H1 (cell line): Measurements from ENCODE around the gene FAAH2. TPM values are rescaled to one million over a fixed set of nuclear protein-coding genes. Genes with fewer than 3 reads are reported as not detected.

Experiments
- CTCF ChIA-PET: fragments of 300-600 bp; sonication (Branson Sonifier 250); formaldehyde crosslinking; loops from one replicate; lab custom pipeline; 2021; ENCODE audit not compliant: partially characterized antibody; lab: Charles Lee
- POLR2A ChIA-PET: fragments of 300-600 bp; sonication (Branson Sonifier 250); formaldehyde crosslinking; loops from one replicate; lab custom pipeline; 2021; ENCODE audit warnings: inconsistent platforms; ENCODE audit not compliant: partially characterized antibody; lab: Charles Lee
- DNase-seq, 2 experiments: peaks; one replicate each; pipeline versions ENCODE4 v3.0.0 to v3.0.0-alpha.2; 2010 to 2022; ENCODE audit warnings: low spot score in 2 of 2, low read depth in 1 of 2, mixed read lengths in 1 of 2
- FAIRE-seq: peaks from 2 replicates; lab custom pipeline; 2011; peaks lifted over from hg19 to GRCh38; lab: Jason Lieb, UNC
- H2AFZ ChIP-seq: 2 replicates; pipeline ENCODE4 v1.8.1; 2012; ENCODE audit warnings: low read length, inconsistent platforms
- H2AK5ac ChIP-seq: 2 replicates; pipeline ENCODE4 v1.6.1; 2013; ENCODE audit warnings: low read depth, low read length
- H2BK120ac ChIP-seq: replicated peaks from 2 replicates; pipeline ENCODE3; 2013; ENCODE audit warnings: low read depth, low read length, inconsistent platforms
- H2BK12ac ChIP-seq: 2 replicates; pipeline ENCODE4 v1.6.1; 2013; ENCODE audit warnings: low read depth, low read length
- H2BK15ac ChIP-seq: 2 replicates; pipeline ENCODE4 v1.6.1; 2013; ENCODE audit warnings: low read length
- H2BK20ac ChIP-seq: 2 replicates; pipeline ENCODE4 v1.6.1; 2013; ENCODE audit warnings: low read length
- H2BK5ac ChIP-seq: 2 replicates; pipeline ENCODE4 v1.6.1; 2013; ENCODE audit warnings: low read depth, low read length
- H3K14ac ChIP-seq: 2 replicates; pipeline ENCODE4 v1.6.1; 2013; ENCODE audit warnings: inconsistent platforms; ENCODE audit not compliant: insufficient read length
- H3K18ac ChIP-seq: 2 replicates; pipeline ENCODE4 v1.6.1; 2013; ENCODE audit warnings: low read length; ENCODE audit errors: extremely low read depth
- H3K23ac ChIP-seq: 2 replicates; pipeline ENCODE4 v1.6.1; 2013; ENCODE audit warnings: inconsistent platforms; ENCODE audit not compliant: insufficient read length
- H3K23me2 ChIP-seq: 2 replicates; pipeline ENCODE4 v1.6.1; 2013; ENCODE audit warnings: low read depth, low read length
- H3K27ac ChIP-seq: 2 replicates; pipeline ENCODE4 v1.6.1; 2011; ENCODE audit warnings: low read depth, low read length, inconsistent platforms
- H3K27me3 ChIP-seq, 4 experiments: replicated peaks in 1 of 4; 1 replicate in 1 of 4; 2 replicates in 3 of 4; pipeline versions ENCODE4 v1.6.1 to v1.8.1; 2011 to 2013; ENCODE audit warnings: low read length in 3 of 4, mild to moderate bottlenecking in 3 of 4, inconsistent platforms in 2 of 4, mixed read lengths in 2 of 4, moderate library complexity in 1 of 4; ENCODE audit not compliant: control insufficient read depth in 3 of 4, insufficient read depth in 3 of 4; ENCODE audit errors: extremely low read depth in 1 of 4
- H3K36me3 ChIP-seq, 4 experiments: 2 replicates each; pipeline versions ENCODE4 v1.6.1 to v1.8.1; 2011 to 2013; ENCODE audit warnings: mild to moderate bottlenecking in 4 of 4, low read length in 3 of 4, moderate library complexity in 2 of 4, control low read depth in 1 of 4, inconsistent platforms in 1 of 4; ENCODE audit not compliant: insufficient read depth in 4 of 4, control insufficient read depth in 2 of 4
- H3K4ac ChIP-seq: replicated peaks from 2 replicates; pipeline ENCODE3; 2013; ENCODE audit warnings: low read length, low read depth, mixed read lengths, inconsistent platforms; ENCODE audit not compliant: insufficient read length
- H3K4me1 ChIP-seq, 4 experiments: replicated peaks in 1 of 4; 1 replicate in 1 of 4; 2 replicates in 3 of 4; pipeline versions ENCODE4 v1.6.1 to v1.8.1; 2011 to 2013; ENCODE audit warnings: low read length in 3 of 4, inconsistent platforms in 2 of 4, mixed read lengths in 1 of 4; ENCODE audit not compliant: insufficient read depth in 4 of 4, control insufficient read depth in 3 of 4
- H3K4me2 ChIP-seq, 2 experiments: 2 replicates each; pipeline versions ENCODE4 v1.6.1 to v1.8.1; 2011 to 2013; ENCODE audit warnings: low read depth in 2 of 2, low read length in 2 of 2, control low read depth in 1 of 2, inconsistent platforms in 1 of 2, mild to moderate bottlenecking in 1 of 2; ENCODE audit not compliant: insufficient read depth in 1 of 2
- H3K4me3 ChIP-seq, 4 experiments: fragments of 200-600, 300-600 bp in 1 of 4; sonication (generic), shearing (Covaris generic), sonication (Bioruptor Twin) in 1 of 4; 2 replicates each; pipeline versions ENCODE4 v1.5.1 to v1.8.1; 2011 to 2016; ENCODE audit warnings: low read length in 4 of 4, low read depth in 3 of 4, control low read depth in 2 of 4, inconsistent platforms in 2 of 4, mild to moderate bottlenecking in 2 of 4, mixed read lengths in 1 of 4, moderate library complexity in 1 of 4; ENCODE audit not compliant: insufficient read depth in 2 of 4; ENCODE audit errors: extremely low read depth in 1 of 4
- H3K56ac ChIP-seq: replicated peaks from 2 replicates; pipeline ENCODE3; 2013; ENCODE audit warnings: low read depth, mild to moderate bottlenecking, mixed read lengths, low read length, inconsistent platforms; ENCODE audit not compliant: insufficient read length
- H3K79me1 ChIP-seq: 2 replicates; pipeline ENCODE4 v1.6.1; 2013; ENCODE audit warnings: low read depth, low read length, control low read depth
- H3K79me2 ChIP-seq, 2 experiments: 2 replicates each; pipeline versions ENCODE4 v1.6.1 to v1.8.1; 2012 to 2013; ENCODE audit warnings: low read length in 2 of 2, mild to moderate bottlenecking in 2 of 2, inconsistent platforms in 1 of 2; ENCODE audit not compliant: insufficient read depth in 2 of 2, control insufficient read depth in 1 of 2
- H3K9ac ChIP-seq, 4 experiments: replicated peaks in 1 of 4; 1 replicate in 1 of 4; 2 replicates in 3 of 4; pipeline versions ENCODE4 v1.6.1 to v1.8.1; 2011 to 2013; ENCODE audit warnings: low read depth in 3 of 4, low read length in 3 of 4, control low read depth in 2 of 4, mild to moderate bottlenecking in 2 of 4, moderate library complexity in 2 of 4, inconsistent platforms in 1 of 4; ENCODE audit errors: extremely low read depth in 1 of 4
- H3K9me3 ChIP-seq, 2 experiments: 2 replicates each; pipeline versions ENCODE4 v1.6.1 to v1.8.1; 2012 to 2013; ENCODE audit warnings: mild to moderate bottlenecking in 2 of 2, moderate library complexity in 2 of 2, control low read depth in 1 of 2, inconsistent platforms in 1 of 2, low read depth in 1 of 2, low read length in 1 of 2, mixed read lengths in 1 of 2; ENCODE audit not compliant: insufficient read depth in 2 of 2
- H4K20me1 ChIP-seq, 2 experiments: replicated peaks in 1 of 2; 2 replicates each; pipeline versions ENCODE3 to v1.8.1; 2011 to 2013; ENCODE audit warnings: inconsistent platforms in 2 of 2, low read length in 2 of 2, mild to moderate bottlenecking in 1 of 2; ENCODE audit not compliant: insufficient read depth in 2 of 2, control insufficient read depth in 1 of 2
- H4K5ac ChIP-seq: 2 replicates; pipeline ENCODE4 v1.6.1; 2013; ENCODE audit warnings: low read length, low read depth, mixed read lengths, inconsistent platforms; ENCODE audit not compliant: insufficient read length
- H4K8ac ChIP-seq: 2 replicates; pipeline ENCODE4 v1.8.0; 2013; ENCODE audit warnings: mild to moderate bottlenecking, moderate library complexity, low read length, inconsistent platforms; ENCODE audit not compliant: insufficient read depth; ENCODE audit errors: extremely low read depth
- H4K91ac ChIP-seq: replicated peaks from 2 replicates; pipeline ENCODE3; 2013; ENCODE audit warnings: low read length, mixed read lengths, inconsistent platforms; ENCODE audit not compliant: insufficient read length
- EP300 ChIP-seq, 2 experiments: IDR thresholded peaks; 1 replicate in 1 of 2; 2 replicates in 1 of 2; pipeline ENCODE4 v1.6.1; 2011 to 2012; ENCODE audit warnings: low read depth in 2 of 2, low read length in 2 of 2, mild to moderate bottlenecking in 2 of 2, borderline replicate concordance in 1 of 2, inconsistent platforms in 1 of 2, moderate library complexity in 1 of 2
- EZH2 ChIP-seq: fragments of 200-600 bp; sonication (generic); IDR thresholded peaks from 2 replicates; pipeline ENCODE4 v1.7.1; 2012; ENCODE audit warnings: low read depth, mild to moderate bottlenecking, moderate library complexity, low read length, inconsistent platforms; ENCODE audit not compliant: severe bottlenecking
- SIN3A ChIP-seq, 2 experiments: IDR thresholded peaks in 1 of 2; conservative IDR thresholded peaks in 1 of 2; 2 replicates each; pipeline ENCODE4 v1.6.1; 2011 to 2012; ENCODE audit warnings: low read length in 2 of 2, improper control_type of control experiment in 1 of 2, low read depth in 1 of 2, mild to moderate bottlenecking in 1 of 2
- SP1 ChIP-seq: IDR thresholded peaks from 2 replicates; pipeline ENCODE4 v1.6.1; 2011; ENCODE audit warnings: low read depth, low read length
- SRF ChIP-seq: IDR thresholded peaks from 2 replicates; pipeline ENCODE4 v1.6.1; 2011; ENCODE audit warnings: mild to moderate bottlenecking, low read depth, low read length, moderate library complexity
- SUZ12 ChIP-seq: fragments of 200-600 bp; sonication (generic); IDR thresholded peaks from 2 replicates; pipeline ENCODE4 v1.6.1; 2012; ENCODE audit warnings: mild to moderate bottlenecking, inconsistent platforms, low read length, moderate library complexity, mixed read lengths
- TEAD4 ChIP-seq: IDR thresholded peaks from 2 replicates; pipeline ENCODE4 v1.6.1; 2012; ENCODE audit warnings: low read depth, low read length, inconsistent platforms, mixed read lengths
- YY1 ChIP-seq: IDR thresholded peaks from 2 replicates; pipeline ENCODE4 v1.6.1; 2011; ENCODE audit warnings: low read depth, mild to moderate bottlenecking, low read length
- WGBS, 2 experiments: shearing (Covaris generic) in 1 of 2; methylation state at CpG; one replicate each; pipeline versions ENCODE4 v1.1.6 to v1.1.7; 2013 to 2015; ENCODE audit warnings: low lambda C conversion rate in 2 of 2, mixed read lengths in 2 of 2, inconsistent platforms in 1 of 2, low coverage in 1 of 2, missing lambda C conversion rate in 1 of 2; ENCODE audit not compliant: insufficient replicate concordance in 2 of 2, insufficient coverage in 1 of 2, insufficient read length in 1 of 2; ENCODE audit errors: extremely low coverage in 1 of 2, missing lambda C conversion rate in 1 of 2; 5-methylcytosine and 5-hydroxymethylcytosine counted together
- polyA plus RNA-seq, 7 experiments: library from polyadenylated mRNA; depleted of rRNA in 3 of 7; stranded (reverse) in 5 of 7; unstranded in 2 of 7; fragments of >200 nt in 5 of 7; fragments of 200-250 nt in 2 of 7; gene quantifications; 1 replicate in 5 of 7; 2 replicates in 1 of 7; 4 replicates in 1 of 7; pipeline versions ENCODE4 v1.2.1 to v1.2.3, GENCODE V29; 2011 to 2013; ENCODE audit warnings: missing spikeins in 2 of 7, mixed read lengths in 2 of 7
- total RNA-seq: library from RNA; stranded (reverse); fragmentation: NEBNext Ultra II Directional; extraction: Animal tissue kit (Norgen Biotek cat#: 25700); gene quantifications from 2 replicates; pipeline ENCODE4 v1.2.1, GENCODE V29; 2021
- TF ChIP-seq, protein P1 (sequence below): IDR thresholded peaks from 2 replicates; pipeline ENCODE4 v1.6.1; 2011; ENCODE audit warnings: low read depth, mild to moderate bottlenecking, low read length; ENCODE audit not compliant: insufficient read depth
- TF ChIP-seq, protein P2 (sequence below): IDR thresholded peaks from 2 replicates; pipeline ENCODE4 v1.6.1; 2012; ENCODE audit warnings: low read length, inconsistent platforms
- TF ChIP-seq, protein P3 (sequence below): IDR thresholded peaks from 2 replicates; pipeline ENCODE4 v1.6.1; 2011; ENCODE audit warnings: low read length, improper control_type of control experiment

The FAAH2 gene
- total and polyA plus RNA-seq, 2 of the 8 experiments (the other 6 are each of a cell fraction or from before 2014, with no cell fraction given): 3.6 to 4.4 TPM

DNA sequence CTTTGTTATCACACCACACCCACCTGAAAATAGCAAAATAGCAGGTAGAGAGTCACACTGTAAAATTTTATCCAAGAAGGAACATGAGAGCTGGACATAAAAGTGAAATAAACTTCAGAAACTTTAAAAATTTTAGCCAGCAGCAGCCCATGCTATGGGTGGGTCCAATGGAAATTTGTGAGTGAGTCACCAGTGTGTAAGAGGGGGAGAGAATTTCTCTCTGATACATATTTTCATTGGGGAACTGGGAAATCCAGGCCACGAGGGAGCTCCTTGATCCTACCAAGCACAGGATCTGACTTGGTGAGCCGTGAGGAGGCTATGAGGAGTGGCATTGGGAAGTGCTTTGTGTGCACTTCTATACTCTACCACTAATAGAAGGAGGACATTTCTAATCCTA is 136.3 kb downstream of the FAAH2 start:
- no peak for FAIRE-seq
- ChIA-PET POLR2A (no interaction called here), CTCF (interaction anchor here (1.3 kb wide), 1 partner anchor 10 kb away, joined by 4 read pairs; no protein-coding TSS in a partner anchor)
- TF ChIP-seq SRF: no peak
- no peak for TF ChIP-seq EZH2
- TF ChIP-seq SP1: no peak
- TF ChIP-seq, protein P1, sequence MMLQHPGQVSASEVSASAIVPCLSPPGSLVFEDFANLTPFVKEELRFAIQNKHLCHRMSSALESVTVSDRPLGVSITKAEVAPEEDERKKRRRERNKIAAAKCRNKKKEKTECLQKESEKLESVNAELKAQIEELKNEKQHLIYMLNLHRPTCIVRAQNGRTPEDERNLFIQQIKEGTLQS: no peak
- TF ChIP-seq, protein P2, sequence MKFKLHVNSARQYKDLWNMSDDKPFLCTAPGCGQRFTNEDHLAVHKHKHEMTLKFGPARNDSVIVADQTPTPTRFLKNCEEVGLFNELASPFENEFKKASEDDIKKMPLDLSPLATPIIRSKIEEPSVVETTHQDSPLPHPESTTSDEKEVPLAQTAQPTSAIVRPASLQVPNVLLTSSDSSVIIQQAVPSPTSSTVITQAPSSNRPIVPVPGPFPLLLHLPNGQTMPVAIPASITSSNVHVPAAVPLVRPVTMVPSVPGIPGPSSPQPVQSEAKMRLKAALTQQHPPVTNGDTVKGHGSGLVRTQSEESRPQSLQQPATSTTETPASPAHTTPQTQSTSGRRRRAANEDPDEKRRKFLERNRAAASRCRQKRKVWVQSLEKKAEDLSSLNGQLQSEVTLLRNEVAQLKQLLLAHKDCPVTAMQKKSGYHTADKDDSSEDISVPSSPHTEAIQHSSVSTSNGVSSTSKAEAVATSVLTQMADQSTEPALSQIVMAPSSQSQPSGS: no peak
- no peak for TF ChIP-seq SIN3A (conservative IDR thresholded peaks at IDR 0.05 in 1 of 2, IDR thresholded peaks at IDR 0.05 in 1 of 2; ENCODE audit: low read depth in 1 of 2, low read length in 2 of 2)
- TF ChIP-seq, protein P3, sequence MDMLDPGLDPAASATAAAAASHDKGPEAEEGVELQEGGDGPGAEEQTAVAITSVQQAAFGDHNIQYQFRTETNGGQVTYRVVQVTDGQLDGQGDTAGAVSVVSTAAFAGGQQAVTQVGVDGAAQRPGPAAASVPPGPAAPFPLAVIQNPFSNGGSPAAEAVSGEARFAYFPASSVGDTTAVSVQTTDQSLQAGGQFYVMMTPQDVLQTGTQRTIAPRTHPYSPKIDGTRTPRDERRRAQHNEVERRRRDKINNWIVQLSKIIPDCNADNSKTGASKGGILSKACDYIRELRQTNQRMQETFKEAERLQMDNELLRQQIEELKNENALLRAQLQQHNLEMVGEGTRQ: no peak
- TF ChIP-seq TEAD4: no peak
- TF ChIP-seq SUZ12: no peak
- no peak for TF ChIP-seq YY1
- TF ChIP-seq EP300 (IDR thresholded peaks at IDR 0.05; ENCODE audit: borderline replicate concordance in 1 of 2, low read depth in 2 of 2, low read length in 2 of 2): no peak

More for the DNA sequence above, 136.3 kb downstream of the FAAH2 start:
- Histone ChIP-seq H2BK12ac (no peak overlapping the region), H2BK5ac (no peak overlapping the region), H3K79me1 (no peaks in the 10 kb centered on the region), H3K4ac (no peak overlapping the region), H3K27me3 (no peaks in the 10 kb centered on the region), H2AK5ac (no peak overlapping the region), H3K27ac (no peak overlapping the region), H3K9me3 (no peaks in the 10 kb centered on the region), H2AFZ (no peak overlapping the region), H3K14ac (no peak overlapping the region), H3K9ac (no peak overlapping the region), H2BK20ac (no peak overlapping the region), H3K4me1 (no peaks in the 10 kb centered on the region), H3K79me2 (no peaks in the 10 kb centered on the region), H4K20me1 (no peaks in the 10 kb centered on the region), H4K8ac (no peak overlapping the region), H3K18ac (no peak overlapping the region), H3K23ac (no peak overlapping the region), H3K23me2 (no peaks in the 10 kb centered on the region), H2BK15ac (no peak overlapping the region), H3K56ac (no peak overlapping the region), H3K4me2 (no peak overlapping the region), H3K4me3 (no peak overlapping the region), H4K5ac (no peak overlapping the region), H2BK120ac (no peak overlapping the region), H4K91ac (no peak overlapping the region), H3K36me3 (no peaks in the 10 kb centered on the region)
- no CpG with 5 or more reads among the region's 2 CpGs for WGBS, 2 experiments
- DNase-seq: no peak
